IPS-15b (cell line): Measurements from ENCODE around the gene TRPM1.
A peak's percentile ranks its signal among the peaks of the same experiment; 100 is the strongest.

Experiments
- H3K27me3 ChIP-seq: one replicate; pipeline ENCODE4 v1.6.1; 2013; ENCODE audit warnings: low read length; ENCODE audit not compliant: control insufficient read depth, insufficient read depth
- H3K36me3 ChIP-seq: one replicate; pipeline ENCODE4 v1.6.1; 2013; ENCODE audit warnings: low read length; ENCODE audit not compliant: control insufficient read depth, insufficient read depth
- H3K4me1 ChIP-seq: one replicate; pipeline ENCODE4 v1.6.1; 2013; ENCODE audit warnings: mild to moderate bottlenecking, low read length; ENCODE audit not compliant: control insufficient read depth, insufficient read depth
- H3K4me3 ChIP-seq: one replicate; pipeline ENCODE4 v1.5.1; 2013; ENCODE audit warnings: low read depth, low read length
- H3K9ac ChIP-seq: one replicate; pipeline ENCODE4 v1.6.1; 2013; ENCODE audit warnings: low read depth, mild to moderate bottlenecking, low read length
- H3K9me3 ChIP-seq: one replicate; pipeline ENCODE4 v1.6.1; 2013; ENCODE audit warnings: mild to moderate bottlenecking, low read length; ENCODE audit not compliant: control insufficient read depth, insufficient read depth

The TRPM1 gene

GRCh38 chr15:31079519-31079918, 22.0 kb downstream of the TRPM1 start:
- no peak overlapping the region for H3K4me3 ChIP-seq
- no peaks in the 10 kb centered on the region for H3K9me3 ChIP-seq
- no peaks in the 10 kb centered on the region for H3K36me3 ChIP-seq
- peaks cover 50% of the 10 kb centered on the region for H3K4me1 ChIP-seq
- no peak overlapping the region for H3K9ac ChIP-seq
- no peaks in the 10 kb centered on the region for H3K27me3 ChIP-seq

- no peaks in the 10 kb centered on the region for H3K27me3 ChIP-seq
- no peaks in the 10 kb centered on the region for H3K36me3 ChIP-seq
- H3K4me3 ChIP-seq, result peak overlapping the region; percentile 1
- no peaks in the 10 kb centered on the region for H3K9me3 ChIP-seq
- no peak overlapping the region for H3K9ac ChIP-seq
- peaks cover 50% of the 10 kb centered on the region for H3K4me1 ChIP-seq
Measured at GRCh38 chr15:31078471-31078870, 23.1 kb downstream of the TRPM1 start.

DNA sequence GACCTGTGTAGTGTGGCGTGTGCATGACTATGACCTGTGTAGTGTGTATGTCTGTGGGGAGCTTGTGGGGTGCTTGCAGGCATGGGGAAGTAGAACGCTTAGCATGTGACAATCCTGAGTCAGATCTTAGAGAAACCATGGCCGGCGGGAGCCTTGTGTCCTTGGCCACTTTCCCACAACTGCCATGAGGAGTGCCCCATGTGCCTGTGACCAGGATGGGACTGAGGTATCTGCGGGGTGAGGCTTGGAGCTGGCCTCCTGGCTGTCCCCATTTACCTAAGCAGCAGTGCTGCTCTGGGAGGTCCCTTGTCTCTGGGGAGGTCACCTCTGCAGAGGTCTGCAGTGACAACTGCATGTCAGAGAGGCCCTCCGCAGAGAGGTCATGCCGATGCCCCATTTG, 23.6 kb downstream of the TRPM1 start:
- Histone ChIP-seq H3K9ac (no peak overlapping the region), H3K27me3 (no peaks in the 10 kb centered on the region), H3K9me3 (no peaks in the 10 kb centered on the region), H3K4me3 (peak overlapping the region; percentile 7), H3K36me3 (no peaks in the 10 kb centered on the region), H3K4me1 (peaks cover 50% of the 10 kb centered on the region)

- Histone ChIP-seq H3K9me3 (no peaks in the 10 kb centered on the region), H3K27me3 (no peaks in the 10 kb centered on the region), H3K4me1 (peaks cover 50% of the 10 kb centered on the region), H3K36me3 (no peaks in the 10 kb centered on the region), H3K9ac (peak overlapping the region; percentile 30), H3K4me3 (peak overlapping the region; percentile 7)
Measured at GRCh38 chr15:31077181-31077580, 24.3 kb downstream of the TRPM1 start.

GRCh38 chr15:31074321-31074720, 27.2 kb downstream of the TRPM1 start:
- no peaks in the 10 kb centered on the region for H3K36me3 ChIP-seq
- no peak overlapping the region for H3K4me3 ChIP-seq
- peaks cover 38% of the 10 kb centered on the region for H3K4me1 ChIP-seq
- H3K9me3 ChIP-seq, result no peaks in the 10 kb centered on the region
- H3K27me3 ChIP-seq, result no peaks in the 10 kb centered on the region
- no peak overlapping the region for H3K9ac ChIP-seq

- no peaks in the 10 kb centered on the region for H3K9me3 ChIP-seq
- H3K4me1 ChIP-seq, result peaks cover 7% of the 10 kb centered on the region
- H3K27me3 ChIP-seq, result no peaks in the 10 kb centered on the region
- H3K4me3 ChIP-seq, result no peak overlapping the region
- no peaks in the 10 kb centered on the region for H3K36me3 ChIP-seq
- H3K9ac ChIP-seq, result no peak overlapping the region
Measured at GRCh38 chr15:31070867-31071266, 30.7 kb downstream of the TRPM1 start.

DNA sequence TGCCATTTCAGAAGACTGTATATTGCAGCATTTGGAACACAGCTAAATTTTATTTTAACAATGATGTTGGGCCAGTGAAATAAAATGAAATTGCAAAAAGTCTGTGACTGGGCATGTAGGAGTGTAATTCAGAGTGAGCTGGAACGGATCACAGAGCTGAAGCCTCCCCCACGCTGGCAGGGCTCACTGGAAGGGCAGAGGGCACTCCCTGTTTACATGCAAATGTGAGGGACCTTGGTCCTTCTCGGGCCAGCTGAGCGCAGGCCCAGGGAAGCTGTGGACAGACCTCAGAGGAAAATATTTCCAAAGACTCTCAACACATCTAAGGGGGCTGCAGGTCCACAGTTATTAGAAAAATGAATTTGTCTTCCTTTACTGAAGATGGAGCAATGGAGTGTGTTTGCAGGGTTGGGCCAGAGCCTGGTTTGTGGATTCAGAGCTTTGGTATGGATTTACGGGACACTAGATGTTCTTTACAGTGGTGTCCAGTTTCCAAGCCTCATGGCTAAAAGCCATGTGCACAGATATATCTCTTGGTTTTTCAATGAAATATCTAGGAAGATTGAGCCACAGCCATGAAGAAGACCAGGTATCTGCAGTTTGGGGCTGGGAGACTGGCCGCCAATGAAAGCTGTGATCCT, 32.0 kb downstream of the TRPM1 start:
- Histone ChIP-seq H3K9me3 (no peaks in the 10 kb centered on the region), H3K4me3 (no peak overlapping the region), H3K4me1 (no peaks in the 10 kb centered on the region), H3K27me3 (no peaks in the 10 kb centered on the region), H3K9ac (no peak overlapping the region), H3K36me3 (no peaks in the 10 kb centered on the region)

- Histone ChIP-seq H3K9me3 (no peaks in the 10 kb centered on the region), H3K27me3 (no peaks in the 10 kb centered on the region), H3K4me3 (no peak overlapping the region), H3K36me3 (no peaks in the 10 kb centered on the region), H3K9ac (no peak overlapping the region), H3K4me1 (no peaks in the 10 kb centered on the region)
Measured at GRCh38 chr15:31067890-31068603, 33.5 kb downstream of the TRPM1 start.

DNA sequence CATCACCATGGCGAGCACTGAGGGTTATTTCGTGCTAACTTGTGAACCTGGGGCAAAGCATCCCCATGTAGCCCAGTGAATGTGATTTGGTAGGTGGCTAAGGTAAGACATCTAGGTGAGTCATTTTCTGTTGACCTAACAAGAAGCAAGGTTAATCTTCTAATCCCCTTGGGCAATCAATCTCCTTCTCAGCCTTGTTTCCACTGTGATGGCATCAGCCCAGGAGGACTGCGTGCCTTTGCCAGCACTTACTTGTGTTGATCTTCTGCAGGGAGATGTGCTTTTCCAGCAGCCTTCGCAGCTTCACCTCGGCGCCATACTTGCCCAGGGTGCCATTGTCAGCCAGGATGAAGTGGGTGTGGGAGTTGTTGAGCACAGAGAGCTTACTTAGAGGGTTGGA, 35.7 kb downstream of the TRPM1 start:
- Histone ChIP-seq H3K4me3 (no peak overlapping the region), H3K9ac (no peak overlapping the region), H3K27me3 (no peaks in the 10 kb centered on the region), H3K4me1 (no peaks in the 10 kb centered on the region), H3K9me3 (no peaks in the 10 kb centered on the region), H3K36me3 (no peaks in the 10 kb centered on the region)

DNA sequence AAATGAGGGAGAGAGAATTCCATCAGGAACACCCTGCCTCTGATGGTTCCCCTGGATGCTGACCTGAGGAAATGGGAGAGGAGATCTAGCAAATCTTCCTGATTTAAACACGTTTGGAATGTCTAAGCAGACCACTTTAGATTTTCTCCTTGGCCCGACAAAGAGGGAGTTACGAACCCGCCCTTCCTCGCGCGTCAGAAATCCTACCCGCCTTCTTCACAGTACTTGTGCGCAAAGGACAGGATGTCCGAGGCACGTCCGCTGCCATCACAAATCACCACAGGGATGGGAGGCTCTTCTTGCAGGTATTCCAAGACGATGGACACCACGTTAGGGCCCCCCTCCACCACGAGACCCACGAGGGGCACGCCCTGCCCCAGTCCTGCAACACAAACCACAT, 38.6 kb downstream of the TRPM1 start:
- Histone ChIP-seq H3K4me3 (no peak overlapping the region), H3K27me3 (no peaks in the 10 kb centered on the region), H3K9me3 (no peaks in the 10 kb centered on the region), H3K4me1 (no peaks in the 10 kb centered on the region), H3K36me3 (no peaks in the 10 kb centered on the region), H3K9ac (no peak overlapping the region)

GRCh38 chr15:31062310-31062847, 39.1 kb downstream of the TRPM1 start:
- no peaks in the 10 kb centered on the region for H3K27me3 ChIP-seq
- no peak overlapping the region for H3K4me3 ChIP-seq
- H3K9ac ChIP-seq, result no peak overlapping the region
- no peaks in the 10 kb centered on the region for H3K4me1 ChIP-seq
- no peaks in the 10 kb centered on the region for H3K9me3 ChIP-seq
- peaks cover 2% of the 10 kb centered on the region for H3K36me3 ChIP-seq
